HG03442 (cell line): ENCODE measurements around the gene MOG.

Experiments used
- ATAC-seq: cut with Tn5 transposase; IDR thresholded peaks from one replicate; pipeline ENCODE4 v1.9.1; 2021; ENCODE audit warnings: mild to moderate bottlenecking, moderate library complexity; ENCODE audit not compliant: unreplicated experiment

Gene MOG

GRCh38 chr6:29674008-29674407, 17.1 kb downstream of the MOG start:
- no peak for ATAC-seq

- ATAC-seq: no peak
Measured at GRCh38 chr6:29675561-29675960, 18.7 kb downstream of the MOG start.

- ATAC-seq: no peak
Measured at GRCh38 chr6:29676981-29677601, 20.2 kb downstream of the MOG start.

GRCh38 chr6:29678114-29678513, 21.2 kb downstream of the MOG start:
- no peak for ATAC-seq

GRCh38 chr6:29679962-29680361, 23.1 kb downstream of the MOG start:
- no peak for ATAC-seq

GRCh38 chr6:29680416-29680815, 23.5 kb downstream of the MOG start:
- no peak for ATAC-seq

GRCh38 chr6:29680904-29681303, 24.0 kb downstream of the MOG start, which contains the start of gene ZFP57:
Gene ZFP57 (minus strand): TSS chr6:29681152. CDS start chr6:29677003, 4,149 bp downstream.
- ATAC-seq: no peak

- no peak for ATAC-seq
Measured at GRCh38 chr6:29681811-29682210, 24.9 kb downstream of the MOG start.

GRCh38 chr6:29685718-29686326, 28.9 kb downstream of the MOG start:
- ATAC-seq: no peak

GRCh38 chr6:29694637-29695036, 37.7 kb downstream of the MOG start:
- no peak for ATAC-seq

GRCh38 chr6:29696147-29697125, 39.5 kb downstream of the MOG start:
- no peak for ATAC-seq

- no peak for ATAC-seq
Measured at GRCh38 chr6:29702519-29703103, 45.7 kb downstream of the MOG start.

GRCh38 chr6:29705389-29706231, 48.7 kb downstream of the MOG start:
- no peak for ATAC-seq

- ATAC-seq: no peak
Measured at GRCh38 chr6:29708432-29709179, 51.7 kb downstream of the MOG start.

- no peak for ATAC-seq
Measured at GRCh38 chr6:29709188-29709587, 52.3 kb downstream of the MOG start.

GRCh38 chr6:29710281-29710941, 53.5 kb downstream of the MOG start:
- ATAC-seq: no peak

GRCh38 chr6:29720863-29721262, 64.0 kb downstream of the MOG start:
- ATAC-seq: no peak
